ENCODE results near the gene TNFRSF14. TPM values are rescaled to one million over a fixed set of nuclear protein-coding genes. Genes with fewer than 3 reads are reported as not detected.

TNFRSF14 gene
- total RNA-seq, 1 experiment from 2014 or later: 0.57 TPM

- Histone ChIP-seq H3K56ac (ENCODE audit: insufficient read length, low read depth, low read length) (no peak overlapping the region), H3T11ph (ENCODE audit: low read length) (no peak overlapping the region), H3K23me2 (ENCODE audit: insufficient read length, low read depth, low read length, poor library complexity, severe bottlenecking) (no peaks in the 10 kb centered on the region), H2BK15ac (ENCODE audit: low read depth, low read length) (no peak overlapping the region), H2BK120ac (ENCODE audit: low read depth, low read length, poor library complexity, severe bottlenecking) (no peak overlapping the region), H2BK12ac (ENCODE audit: insufficient read length, low read depth, low read length) (no peak overlapping the region), H3K18ac (ENCODE audit: insufficient read length, low read depth, low read length) (no peak overlapping the region), H4K91ac (ENCODE audit: insufficient read length, low read depth, low read length) (no peak overlapping the region), H3K4me2 (ENCODE audit: insufficient read depth, insufficient read length, low read length) (no peak overlapping the region), H4K20me1 (ENCODE audit: control insufficient read depth, insufficient read depth, insufficient read length) (no peaks in the 10 kb centered on the region), H3K9me3 (ENCODE audit: control insufficient read depth, low read depth, low read length) (no peaks in the 10 kb centered on the region), H3K27ac (ENCODE audit: insufficient read length, low read depth, low read length) (no peak overlapping the region), H3K14ac (ENCODE audit: insufficient read depth, low read length) (no peak overlapping the region), H4K5ac (ENCODE audit: insufficient read length, low read depth, low read length) (no peak overlapping the region), H3K4ac (ENCODE audit: low read depth, low read length) (no peak overlapping the region), H2AFZ (ENCODE audit: low read length) (no peak overlapping the region), H3K79me2 (ENCODE audit: insufficient read depth, low read length) (no peaks in the 10 kb centered on the region), H3K79me1 (ENCODE audit: insufficient read depth, low read depth, low read length, poor library complexity, severe bottlenecking) (no peaks in the 10 kb centered on the region), H2AK5ac (ENCODE audit: insufficient read length, low read length) (no peak overlapping the region), H3K9ac (ENCODE audit: extremely low read depth, insufficient read length, low read length) (no peak overlapping the region), H2BK5ac (ENCODE audit: insufficient read length, low read length) (no peak overlapping the region), H2BK20ac (ENCODE audit: low read depth, low read length, poor library complexity, severe bottlenecking) (no peak overlapping the region), H3K4me1 (ENCODE audit: insufficient read depth, low read length) (no peaks in the 10 kb centered on the region), H3K23ac (ENCODE audit: insufficient read length, low read depth, low read length) (no peak overlapping the region), H3K27me3 (ENCODE audit: insufficient read depth, low read length) (no peaks in the 10 kb centered on the region), H4K8ac (replicated peaks; ENCODE audit: insufficient read length, low read depth, low read length) (no peak overlapping the region)
- peaks cover 3% of the 10 kb centered on the region for H3K27me3 Mint-ChIP-seq (ENCODE audit: low read depth)
- no CpG with 5 or more reads among the region's 18 CpGs for WGBS (ENCODE audit: extremely low coverage, insufficient read length, low lambda C conversion rate)
- DNase-seq: no peak
- no peaks in the 10 kb centered on the region; a peak in 1 of 5 replicates for H3K9me3 Mint-ChIP-seq
- H3K27ac Mint-ChIP-seq: no peak overlapping the region
- no peak overlapping the region for H3K4me3 Mint-ChIP-seq
- peaks cover 0 to 6% of the 10 kb centered on the region in 2 experiments; a peak in 2 of 4 replicates for H3K4me1 Mint-ChIP-seq
- no peaks in the 10 kb centered on the region for H3K36me3 Mint-ChIP-seq (ENCODE audit: insufficient read depth in 1 of 3, low read depth in 3 of 3)
- TF ChIP-seq CTCF (conservative IDR thresholded peaks at IDR 0.05): no peak
These were observed 7.0 kb downstream of the TNFRSF14 start for GRCh38 chr1:2563205-2563604.
